ENCODE data around the gene SAMD10. TPM values are rescaled to one million over a fixed set of nuclear protein-coding genes. Genes with fewer than 3 reads are reported as not detected.
"Not testable (repeated sequence)": the region's sequence is repeated elsewhere in the genome, so short reads cannot be mapped to it uniquely, and the experiment has no call there.

Gene SAMD10
- total and polyA plus RNA-seq, 4 experiments from 2014 or later = 7.4 to 13.0 (median 8.6) TPM

DNA sequence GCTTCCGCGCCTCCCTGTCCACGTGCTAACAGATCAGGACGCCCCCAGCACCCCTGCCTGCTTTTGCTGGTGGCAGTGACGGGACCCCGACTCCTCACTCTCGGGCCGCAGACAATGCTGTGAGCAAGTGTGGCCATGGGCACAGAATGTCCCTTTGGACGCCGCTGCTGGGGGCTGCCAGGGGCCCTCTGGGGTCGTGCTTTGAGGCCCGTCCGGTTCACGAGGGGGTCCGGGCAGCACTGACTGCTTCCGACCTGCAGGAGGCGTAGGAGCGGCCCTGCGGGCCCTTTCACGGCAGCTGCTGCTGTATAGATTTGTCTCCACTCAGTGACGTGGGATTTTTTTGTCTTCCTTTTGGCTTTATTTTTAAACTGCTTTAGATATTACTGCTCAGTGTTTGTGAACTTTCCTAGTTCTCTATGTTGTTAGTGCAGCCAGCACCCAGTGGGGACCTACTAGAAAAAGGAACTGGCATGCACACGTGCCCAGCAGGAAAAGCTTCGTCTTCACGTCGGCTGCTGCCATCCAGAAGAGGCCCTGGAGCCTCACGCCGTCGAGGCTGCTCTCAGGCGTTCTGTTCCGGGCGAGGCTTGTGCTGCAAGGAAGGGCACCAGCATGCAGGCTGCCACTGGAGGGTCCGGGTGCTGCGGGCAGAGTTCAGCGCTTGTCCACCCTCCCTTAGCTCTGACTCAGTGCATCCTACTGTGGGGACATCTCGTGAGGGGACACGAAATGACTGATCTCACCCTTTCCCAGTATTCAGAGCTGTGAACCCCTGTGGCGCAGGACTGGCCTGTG is 45.0 kb downstream of the SAMD10 start:
- CTCF ChIA-PET (ENCODE audit: partially characterized antibody) = no interaction called here
- Mint-ChIP-seq H3K9me3 (no peaks in the 10 kb centered on the region), H3K27ac (peak overlapping the region in 1 of 7 donors; percentile 31), H3K4me1 (peaks cover 0 to 11% (median under 1%) of the 10 kb centered on the region in 4 donors), H3K27me3 (no peaks in the 10 kb centered on the region), H3K36me3 (peaks cover 30 to 51% of the 10 kb centered on the region in 2 donors), H3K4me3 (no peak overlapping the region)
- POLR2A ChIA-PET (ENCODE audit: partially characterized antibody) = interaction anchor here (0.9 to 2.0 kb wide), 2 partner anchors 22 to 70 kb away, joined by 3 to 5 read pairs; partner anchors contain the start of gene UCKL1
- Histone ChIP-seq H3K4me3 (ENCODE audit: low read length in 2 of 2) (no peak overlapping the region), H3K9me3 (ENCODE audit: control insufficient read depth in 1 of 2, low read length in 2 of 2) (no peaks in the 10 kb centered on the region), H3K27me3 (ENCODE audit: insufficient read depth, low read length) (no peaks in the 10 kb centered on the region), H3K27ac (ENCODE audit: low read depth, low read length) (no peak overlapping the region), H3K4me1 (ENCODE audit: insufficient read depth, low read length) (no peaks in the 10 kb centered on the region), H3K36me3 (ENCODE audit: insufficient read depth, low read length) (peaks cover 63% of the 10 kb centered on the region)
- intact Hi-C loops (cut with micrococcal nuclease) = no loop called here
- DNase-seq = peak in 1 of 5 donors; percentile 37

DNA sequence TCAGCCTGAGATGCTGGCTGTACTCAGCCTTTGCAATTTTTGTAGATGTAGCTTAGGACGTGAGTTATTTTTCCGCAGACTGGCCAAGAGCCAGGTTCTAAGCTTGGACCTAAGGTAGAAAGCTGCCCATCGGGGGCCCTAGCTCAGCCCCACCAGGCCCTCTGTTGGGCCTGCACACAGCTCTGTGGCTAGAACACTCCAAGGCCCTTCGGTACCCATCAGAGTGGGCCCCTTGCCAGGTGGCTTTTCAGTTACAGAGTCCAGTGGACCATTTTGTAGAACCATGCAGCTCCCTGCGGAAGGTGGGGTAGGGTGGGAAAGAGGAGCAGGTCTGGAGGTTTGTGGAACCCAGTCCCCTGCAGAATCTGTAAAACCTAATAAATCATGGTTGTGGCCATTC is 45.8 kb downstream of the SAMD10 start:
- DNase-seq = no peak
- H3K4me3 ChIP-seq (ENCODE audit: low read length in 2 of 2) = no peak overlapping the region
- H3K27me3 ChIP-seq (ENCODE audit: insufficient read depth, low read length) = no peaks in the 10 kb centered on the region
- ChIA-PET POLR2A (ENCODE audit: partially characterized antibody) (interaction anchor here (2.0 kb wide), 1 partner anchor 69 kb away, joined by 5 read pairs; no protein-coding TSS in a partner anchor), CTCF (ENCODE audit: partially characterized antibody) (interaction anchor here (1.1 kb wide), 1 partner anchor 24 kb away, joined by 4 read pairs; no protein-coding TSS in a partner anchor)
- no peaks in the 10 kb centered on the region for H3K4me1 ChIP-seq (ENCODE audit: insufficient read depth, low read length)
- peak overlapping the region in 1 of 7 donors; percentile 43 for H3K27ac Mint-ChIP-seq
- intact Hi-C loops (cut with micrococcal nuclease) = no loop called here
- H3K9me3 Mint-ChIP-seq = no peaks in the 10 kb centered on the region
- no peaks in the 10 kb centered on the region for H3K27me3 Mint-ChIP-seq
- no peaks in the 10 kb centered on the region for H3K9me3 ChIP-seq (ENCODE audit: control insufficient read depth in 1 of 2, low read length in 2 of 2)
- peaks cover 0 to 11% (median under 1%) of the 10 kb centered on the region in 4 donors for H3K4me1 Mint-ChIP-seq
- peaks cover 69% of the 10 kb centered on the region for H3K36me3 ChIP-seq (ENCODE audit: insufficient read depth, low read length)
- H3K4me3 Mint-ChIP-seq = no peak overlapping the region
- no peak overlapping the region for H3K27ac ChIP-seq (ENCODE audit: low read depth, low read length)
- H3K36me3 Mint-ChIP-seq = peaks cover 33 to 57% of the 10 kb centered on the region in 2 donors

DNA sequence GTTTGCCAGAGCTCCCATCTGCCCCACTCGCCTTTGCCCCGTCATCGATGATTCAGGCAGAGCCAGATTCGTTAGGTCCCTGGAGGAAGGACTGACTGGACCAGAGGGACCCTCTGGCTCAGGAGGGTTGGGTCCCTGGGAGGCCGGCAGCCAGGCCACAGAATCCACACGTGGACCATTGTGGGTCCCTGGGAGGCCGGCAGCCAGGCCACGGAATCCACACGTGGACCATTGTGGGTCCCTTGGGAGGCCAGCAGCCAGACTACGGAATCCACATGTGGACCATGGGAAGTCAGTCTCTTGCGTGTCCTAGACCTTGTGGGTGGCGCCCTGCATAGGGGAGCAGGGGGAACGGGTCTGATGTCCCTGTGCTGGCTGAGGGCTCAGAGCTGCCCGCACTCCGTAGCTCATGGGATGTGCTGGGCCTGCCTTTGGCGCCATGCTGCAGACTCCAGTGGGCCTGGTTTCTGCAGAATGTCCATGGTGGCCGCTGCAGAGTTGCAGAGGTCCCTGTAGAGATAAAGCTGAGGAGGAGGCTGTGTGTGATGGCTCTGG is 46.8 kb downstream of the SAMD10 start:
- intact Hi-C loops (cut with micrococcal nuclease) = no loop called here
- H3K36me3 ChIP-seq (ENCODE audit: insufficient read depth, low read length) = peaks cover 76% of the 10 kb centered on the region
- no peak overlapping the region for H3K27ac Mint-ChIP-seq
- H3K27ac ChIP-seq (ENCODE audit: low read depth, low read length) = no peak overlapping the region
- H3K27me3 ChIP-seq (ENCODE audit: insufficient read depth, low read length) = no peaks in the 10 kb centered on the region
- peaks cover 41 to 61% of the 10 kb centered on the region in 2 donors for H3K36me3 Mint-ChIP-seq
- no peak overlapping the region for H3K4me3 Mint-ChIP-seq
- H3K4me1 ChIP-seq (ENCODE audit: insufficient read depth, low read length) = no peaks in the 10 kb centered on the region
- H3K4me1 Mint-ChIP-seq = peaks cover 0 to 11% (median 1%) of the 10 kb centered on the region in 4 donors
- H3K9me3 Mint-ChIP-seq = no peaks in the 10 kb centered on the region
- no peaks in the 10 kb centered on the region for H3K9me3 ChIP-seq (ENCODE audit: control insufficient read depth in 1 of 2, low read length in 2 of 2)
- H3K4me3 ChIP-seq (ENCODE audit: low read length in 2 of 2) = no peak overlapping the region
- POLR2A ChIA-PET (ENCODE audit: partially characterized antibody) = no interaction called here
- H3K27me3 Mint-ChIP-seq = no peaks in the 10 kb centered on the region
- CTCF ChIA-PET (ENCODE audit: partially characterized antibody) = no interaction called here
- DNase-seq = no peak

DNA sequence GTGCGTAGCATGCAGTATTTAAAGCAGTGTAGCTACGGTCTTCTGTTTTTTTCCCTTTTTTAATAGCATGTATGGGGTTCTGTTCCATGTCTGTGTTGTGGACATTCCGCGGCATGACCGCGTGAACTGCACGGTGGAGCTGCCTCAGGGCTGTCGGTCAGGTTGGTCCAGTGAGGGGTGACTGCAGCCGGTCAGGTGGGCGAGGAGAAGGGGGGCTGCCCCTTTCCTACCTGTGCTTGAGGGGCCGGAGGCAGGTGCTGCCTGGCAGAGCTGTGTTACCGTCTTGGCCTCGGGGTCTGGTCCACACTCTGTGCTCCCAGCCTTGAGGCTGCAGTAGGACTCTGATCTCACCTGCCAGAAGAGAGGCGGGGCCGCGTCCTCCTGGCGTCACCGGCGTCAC is 47.7 kb downstream of the SAMD10 start:
- CTCF ChIA-PET (ENCODE audit: partially characterized antibody) = interaction anchor here (1.4 kb wide), 1 partner anchor 21 kb away, joined by 3 read pairs; no protein-coding TSS in a partner anchor

DNA sequence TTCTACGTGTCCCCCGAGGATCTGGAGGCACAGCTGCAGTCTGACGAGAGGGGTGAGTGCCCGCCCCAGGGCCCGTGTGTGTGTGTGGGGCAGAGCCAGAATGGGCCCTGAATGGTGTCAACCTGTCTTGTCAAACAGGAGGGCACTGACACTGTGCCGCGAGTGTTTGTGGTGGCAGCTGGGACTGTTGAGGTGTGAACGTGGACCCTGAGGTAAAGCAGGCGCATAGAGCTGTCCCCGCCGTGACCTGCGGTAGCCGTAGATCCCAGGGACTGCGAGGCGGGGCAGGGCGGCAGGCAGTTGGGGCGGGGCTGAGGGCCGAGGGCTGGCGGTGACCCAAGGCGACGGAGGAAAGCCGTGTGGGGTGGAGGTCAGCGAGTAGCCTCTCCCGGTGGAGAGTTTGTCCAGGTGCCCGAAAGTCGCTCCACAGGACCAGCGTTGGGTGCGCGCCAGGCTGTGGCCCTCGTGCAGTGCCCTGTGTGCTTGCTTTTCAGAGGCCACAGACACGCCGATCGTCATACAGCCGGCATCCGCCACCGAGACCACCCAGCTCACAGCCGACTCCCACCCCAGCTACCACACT is 48.4 kb downstream of the SAMD10 start:
- Mint-ChIP-seq H3K9me3 (no peaks in the 10 kb centered on the region), H3K4me1 (peaks cover 5 to 25% (median 11%) of the 10 kb centered on the region in 4 donors), H3K36me3 (peaks cover 34 to 71% of the 10 kb centered on the region in 2 donors), H3K4me3 (no peak overlapping the region), H3K27ac (peak overlapping the region in 1 of 7 donors; percentile 55), H3K27me3 (no peaks in the 10 kb centered on the region)
- CTCF ChIA-PET (ENCODE audit: partially characterized antibody) = interaction anchor here (0.8 to 1.4 kb wide), 2 partner anchors 20 to 37 kb away, joined by 3 to 4 read pairs; no protein-coding TSS in a partner anchor
- Histone ChIP-seq H3K4me3 (ENCODE audit: low read length in 2 of 2) (no peak overlapping the region), H3K4me1 (ENCODE audit: insufficient read depth, low read length) (no peaks in the 10 kb centered on the region), H3K9me3 (ENCODE audit: control insufficient read depth in 1 of 2, low read length in 2 of 2) (no peaks in the 10 kb centered on the region), H3K27me3 (ENCODE audit: insufficient read depth, low read length) (no peaks in the 10 kb centered on the region), H3K27ac (ENCODE audit: low read depth, low read length) (no peak overlapping the region), H3K36me3 (ENCODE audit: insufficient read depth, low read length) (peaks cover 72% of the 10 kb centered on the region)
- intact Hi-C loops (cut with micrococcal nuclease) = no loop called here
- DNase-seq = no peak
- POLR2A ChIA-PET (ENCODE audit: partially characterized antibody) = no interaction called here

More for the DNA sequence above, 47.7 kb downstream of the SAMD10 start:
- Mint-ChIP-seq H3K36me3 (peaks cover 38 to 68% of the 10 kb centered on the region in 2 donors), H3K4me3 (no peak overlapping the region), H3K27me3 (no peaks in the 10 kb centered on the region), H3K4me1 (peaks cover 2 to 18% (median 5%) of the 10 kb centered on the region in 4 donors), H3K9me3 (no peaks in the 10 kb centered on the region), H3K27ac (peak overlapping the region in 1 of 7 donors; percentile 59)
- no peaks in the 10 kb centered on the region for H3K27me3 ChIP-seq (ENCODE audit: insufficient read depth, low read length)
- no peak for DNase-seq
- H3K36me3 ChIP-seq (ENCODE audit: insufficient read depth, low read length) = peaks cover 74% of the 10 kb centered on the region
- intact Hi-C loops (cut with micrococcal nuclease) = no loop called here
- H3K4me1 ChIP-seq (ENCODE audit: insufficient read depth, low read length) = no peaks in the 10 kb centered on the region
- H3K27ac ChIP-seq (ENCODE audit: low read depth, low read length) = no peak overlapping the region
- POLR2A ChIA-PET (ENCODE audit: partially characterized antibody) = no interaction called here
- no peaks in the 10 kb centered on the region for H3K9me3 ChIP-seq (ENCODE audit: control insufficient read depth in 1 of 2, low read length in 2 of 2)
- H3K4me3 ChIP-seq (ENCODE audit: low read length in 2 of 2) = no peak overlapping the region

DNA sequence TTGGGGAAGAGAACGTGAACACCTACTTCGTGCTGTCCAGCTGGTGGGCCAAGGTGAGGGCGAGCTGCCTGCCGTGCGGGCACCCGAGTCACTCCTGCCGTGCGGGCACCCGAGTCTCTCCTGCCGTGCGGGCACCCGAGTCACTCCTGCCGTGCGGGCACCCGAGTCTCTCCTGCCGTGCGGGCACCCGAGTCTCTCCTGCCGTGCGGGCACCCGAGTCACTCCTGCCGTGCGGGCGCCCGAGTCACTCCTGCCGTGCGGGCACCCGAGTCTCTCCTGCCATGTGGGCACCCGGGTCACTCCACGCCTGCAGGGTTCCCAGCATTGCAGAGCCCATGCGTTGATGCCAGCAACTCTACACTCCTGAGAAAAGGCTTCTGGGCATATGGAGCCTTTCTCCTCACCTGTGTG is 50.0 kb downstream of the SAMD10 start:
- H3K9me3 Mint-ChIP-seq; H3K27me3 Mint-ChIP-seq; H3K4me1 ChIP-seq (ENCODE audit: insufficient read depth, low read length); H3K27ac ChIP-seq (ENCODE audit: low read depth, low read length); H3K9me3 ChIP-seq (ENCODE audit: control insufficient read depth in 1 of 2, low read length in 2 of 2); H3K27me3 ChIP-seq (ENCODE audit: insufficient read depth, low read length); H3K4me3 Mint-ChIP-seq; POLR2A ChIA-PET (ENCODE audit: partially characterized antibody); DNase-seq; intact Hi-C loops (cut with micrococcal nuclease); H3K4me3 ChIP-seq (ENCODE audit: low read length in 2 of 2); H3K27ac Mint-ChIP-seq; CTCF ChIA-PET (ENCODE audit: partially characterized antibody): not testable (repeated sequence)
- Mint-ChIP-seq H3K4me1 (peaks cover 5 to 29% (median 11%) of the 10 kb centered on the region in 4 donors), H3K36me3 (peaks cover 21 to 64% of the 10 kb centered on the region in 2 donors)
- H3K36me3 ChIP-seq (ENCODE audit: insufficient read depth, low read length) = peaks cover 59% of the 10 kb centered on the region

DNA sequence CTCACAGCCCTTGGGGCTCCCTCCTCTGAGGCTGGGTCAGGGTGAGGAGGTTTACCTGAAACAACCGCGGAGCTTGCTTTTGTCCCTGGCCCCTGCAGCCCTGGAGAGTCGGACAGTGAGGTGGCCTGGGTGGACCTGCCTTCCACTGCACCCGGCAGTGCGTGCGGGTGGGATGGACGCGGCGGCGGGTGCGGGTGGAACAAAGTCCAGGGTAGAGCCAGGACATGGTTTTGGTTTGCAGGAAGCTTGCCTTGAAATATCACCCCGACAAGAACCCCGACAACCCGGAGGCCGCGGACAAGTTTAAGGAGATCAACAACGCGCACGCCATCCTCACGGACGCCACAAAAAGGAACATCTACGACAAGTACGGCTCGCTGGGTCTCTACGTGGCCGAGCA is 50.4 kb downstream of the SAMD10 start:
- no peaks in the 10 kb centered on the region for H3K27me3 Mint-ChIP-seq
- peaks cover 7 to 33% (median 11%) of the 10 kb centered on the region in 4 donors for H3K4me1 Mint-ChIP-seq
- no peak for DNase-seq
- no peak overlapping the region for H3K27ac Mint-ChIP-seq
- POLR2A ChIA-PET (ENCODE audit: partially characterized antibody) = no interaction called here
- peaks cover 55% of the 10 kb centered on the region for H3K36me3 ChIP-seq (ENCODE audit: insufficient read depth, low read length)
- H3K4me3 ChIP-seq (ENCODE audit: low read length in 2 of 2) = no peak overlapping the region
- no peaks in the 10 kb centered on the region for H3K9me3 ChIP-seq (ENCODE audit: control insufficient read depth in 1 of 2, low read length in 2 of 2)
- no peaks in the 10 kb centered on the region for H3K27me3 ChIP-seq (ENCODE audit: insufficient read depth, low read length)
- no peak overlapping the region for H3K4me3 Mint-ChIP-seq
- intact Hi-C loops (cut with micrococcal nuclease) = no loop called here
- H3K4me1 ChIP-seq (ENCODE audit: insufficient read depth, low read length) = peaks cover 3% of the 10 kb centered on the region
- peaks cover 19 to 61% of the 10 kb centered on the region in 2 donors for H3K36me3 Mint-ChIP-seq
- H3K27ac ChIP-seq (ENCODE audit: low read depth, low read length) = no peak overlapping the region
- no peaks in the 10 kb centered on the region for H3K9me3 Mint-ChIP-seq
- CTCF ChIA-PET (ENCODE audit: partially characterized antibody) = no interaction called here

Measured in CD4-positive, alpha-beta memory T cell (primary cell).